DMS79 treated with DMSO at 0.1 percent for 48 hours (cell line): ENCODE data around the gene ATF7.
"Not testable (repeated sequence)": the region's sequence is repeated elsewhere in the genome, so short reads cannot be mapped to it uniquely, and the experiment has no call there.

Experiments used
- DNase-seq: peaks from one replicate; lab custom pipeline; 2025; lab: John Stamatoyannopoulos, UW

ATF7 gene

DNA sequence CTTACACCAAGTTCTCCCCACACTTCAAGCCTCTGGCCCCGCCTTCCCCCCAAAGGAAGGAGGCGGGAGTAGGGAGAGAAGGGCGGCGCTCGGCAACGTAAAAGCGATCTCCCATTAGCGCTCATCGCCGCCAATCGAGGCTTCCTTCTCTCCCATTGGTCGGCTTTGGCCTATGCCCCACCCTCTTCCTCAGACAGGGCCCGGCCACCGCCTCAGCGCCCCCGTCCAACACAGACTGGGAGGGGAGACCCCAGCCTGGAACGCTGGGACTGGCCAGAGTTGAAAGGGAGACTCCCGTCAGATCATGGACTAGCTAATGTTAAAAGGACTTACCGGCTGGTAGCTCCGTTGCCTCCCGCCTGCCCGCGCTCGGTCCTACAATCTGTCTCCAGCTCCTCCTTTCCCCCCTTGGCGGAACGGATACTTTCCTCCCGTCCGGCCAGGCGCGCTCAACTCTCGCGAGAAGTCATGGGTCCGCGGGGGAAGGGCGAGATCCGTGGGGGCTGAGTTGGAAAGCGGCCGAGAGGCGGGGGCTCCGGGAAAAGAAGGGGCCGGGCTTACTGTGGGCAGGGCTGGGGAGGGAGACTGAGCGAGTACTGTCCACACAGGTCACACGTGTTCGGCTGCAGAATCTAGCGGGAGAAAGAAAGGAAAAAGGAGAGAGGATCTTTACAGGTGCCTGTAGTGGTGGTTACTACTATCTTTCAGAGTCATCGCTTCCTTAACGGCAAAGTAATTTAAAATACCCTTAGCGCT, at the start of gene ATF7:
TSS of gene ATF7 (minus strand) at position 437 of the 756 bp plus-strand sequence. CDS start 25,382 bp downstream, outside the sequence.
- DNase-seq = peak; percentile 86

DNA sequence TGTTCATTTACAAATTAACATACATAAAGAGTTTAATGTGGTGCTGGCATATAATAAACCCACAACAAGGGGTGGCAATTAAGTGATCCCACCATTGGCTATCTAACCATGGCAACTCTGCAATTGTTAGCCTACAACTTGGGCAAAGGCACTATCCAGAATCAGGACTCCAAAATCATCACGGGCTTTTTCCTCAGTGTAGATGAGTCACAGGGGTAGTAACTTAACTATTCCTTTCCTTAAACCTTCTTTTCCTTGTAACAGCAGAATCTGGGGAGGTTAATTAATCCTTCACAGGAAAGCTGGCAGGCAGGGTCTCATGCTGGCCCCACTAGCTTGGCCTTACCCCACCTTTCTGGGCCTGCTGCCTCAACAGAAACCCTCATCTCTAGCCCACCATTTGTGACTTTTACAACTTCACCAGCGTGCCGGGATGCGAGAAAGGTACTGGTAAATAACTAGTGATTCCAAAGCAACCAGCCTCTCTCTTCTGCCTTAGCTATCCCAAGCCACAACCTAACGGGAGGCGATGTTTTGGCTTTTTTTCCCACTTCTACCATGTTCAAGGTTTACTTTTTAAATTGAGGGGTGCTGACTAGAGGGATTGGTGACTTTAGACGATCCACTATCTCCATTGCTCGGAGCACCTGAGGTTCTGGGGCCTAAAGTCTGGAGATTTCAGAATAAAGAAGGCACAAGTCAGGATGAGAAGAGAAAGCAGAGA, 49.0 kb upstream of the ATF7 start:
- DNase-seq = no peak

DNA sequence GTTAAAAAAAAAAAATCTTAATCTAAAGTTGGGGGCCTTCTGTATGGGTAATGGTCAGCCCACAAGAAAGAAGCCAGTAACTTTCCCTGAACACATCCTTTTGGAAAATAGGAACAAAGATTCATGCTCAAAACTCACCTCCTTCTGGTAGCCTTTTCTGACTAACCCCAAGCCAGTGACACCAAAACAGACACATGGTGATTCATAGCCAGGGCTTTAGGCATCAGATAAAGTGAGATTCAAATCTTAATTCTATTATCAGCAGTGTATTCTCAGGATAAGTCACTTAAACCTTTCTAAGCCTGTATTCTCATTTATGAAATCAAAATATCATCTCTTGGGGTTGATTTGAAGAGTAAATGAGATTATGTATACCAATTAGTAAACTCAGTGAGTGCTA, 44.8 kb upstream of the ATF7 start:
- DNase-seq = no peak

DNA sequence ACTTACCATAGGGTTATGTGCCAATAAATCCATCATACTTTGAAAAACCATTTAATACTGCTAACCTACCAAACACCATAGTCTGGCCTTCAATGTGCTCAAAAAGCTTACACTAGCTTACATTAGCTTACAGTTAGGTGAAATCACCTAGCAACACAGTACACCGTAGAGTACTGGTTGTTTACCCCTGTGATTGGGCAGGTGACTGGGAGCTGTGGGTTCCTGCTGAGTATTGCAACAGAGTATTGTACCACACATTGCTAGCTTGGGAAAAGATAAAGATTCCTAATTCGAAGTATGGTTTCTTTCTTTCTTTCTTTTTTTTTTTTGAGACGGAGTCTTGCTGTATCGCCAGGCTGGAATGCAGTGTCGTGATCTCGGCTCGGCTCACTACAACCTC, 44.1 kb upstream of the ATF7 start:
- no peak for DNase-seq

DNA sequence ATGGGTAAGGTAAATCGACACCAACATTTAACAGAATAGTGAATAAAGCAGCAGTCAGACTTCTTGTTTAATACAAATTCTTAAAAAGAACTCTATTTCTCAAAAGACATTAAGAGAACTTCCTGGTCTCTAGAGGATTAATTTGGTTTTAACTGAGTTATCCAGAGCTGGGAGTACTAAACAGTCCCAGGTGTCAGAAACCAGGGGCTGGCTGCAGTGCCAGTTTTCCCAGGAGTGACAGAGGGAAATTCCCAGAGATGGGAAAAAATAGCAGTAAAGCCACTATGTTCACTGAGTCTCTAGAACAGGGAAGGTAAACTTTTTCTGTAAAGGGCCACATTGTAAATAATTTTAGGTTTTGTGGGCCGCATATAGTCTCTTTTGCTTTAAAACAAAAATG, 40.9 kb upstream of the ATF7 start:
- no peak for DNase-seq

DNA sequence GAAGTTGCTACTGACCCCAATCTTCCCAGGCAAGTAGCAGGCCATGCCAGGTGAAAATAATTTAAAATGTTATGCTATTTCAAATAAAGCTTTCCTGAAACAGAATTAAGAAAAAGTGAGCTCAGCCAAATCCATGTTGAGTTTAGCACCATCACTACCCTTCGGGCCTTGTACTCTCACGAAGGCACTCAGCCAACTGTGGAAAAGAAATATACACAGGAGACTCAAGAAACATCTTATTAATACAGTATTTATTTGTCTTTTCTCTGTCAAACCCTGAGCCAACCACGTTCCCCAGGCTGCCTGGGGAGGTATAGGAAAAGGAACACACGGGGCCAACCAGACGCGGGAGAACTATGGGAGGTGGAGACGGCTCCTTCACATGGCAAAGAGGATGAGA, 38.8 kb upstream of the ATF7 start:
- no peak for DNase-seq

DNA sequence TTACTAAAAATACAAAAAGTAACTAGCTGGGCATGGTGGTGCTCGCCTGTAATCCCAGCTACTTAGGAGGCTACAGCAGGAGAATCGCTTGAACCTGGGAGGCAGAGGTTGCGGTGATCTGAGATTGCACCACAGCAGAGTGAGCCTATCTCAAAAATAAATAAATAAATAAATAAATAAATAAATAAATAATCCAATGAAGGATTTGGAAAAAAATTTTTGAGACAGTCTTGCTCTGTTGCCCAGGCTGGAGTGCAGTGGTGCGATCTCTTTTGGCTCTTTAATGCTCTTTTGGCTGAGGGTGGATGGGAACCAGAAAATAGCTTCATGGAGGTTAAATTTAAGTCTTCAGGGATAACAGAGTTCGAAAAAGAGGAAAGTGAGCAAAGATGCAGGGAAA, 38.0 kb upstream of the ATF7 start:
- DNase-seq = no peak

DNA sequence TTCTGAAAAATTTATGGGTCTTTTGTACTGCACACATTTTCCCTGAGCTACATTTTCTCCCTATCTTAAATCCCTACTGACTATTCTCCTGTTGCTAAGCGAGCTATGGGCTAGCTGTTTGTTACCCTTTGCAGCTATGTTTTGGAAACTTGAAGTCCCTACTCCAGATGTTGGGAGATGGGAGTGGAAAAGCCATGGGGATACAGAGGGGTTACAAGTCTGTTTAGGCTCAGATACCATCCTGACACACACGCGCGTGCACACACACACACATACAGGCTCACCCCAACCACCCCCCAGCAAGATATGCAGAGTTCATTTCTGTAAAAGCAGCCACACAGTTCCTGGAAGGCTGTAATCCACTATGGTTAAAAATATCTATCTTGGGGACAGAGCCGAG, 33.9 kb upstream of the ATF7 start:
- no peak for DNase-seq

DNA sequence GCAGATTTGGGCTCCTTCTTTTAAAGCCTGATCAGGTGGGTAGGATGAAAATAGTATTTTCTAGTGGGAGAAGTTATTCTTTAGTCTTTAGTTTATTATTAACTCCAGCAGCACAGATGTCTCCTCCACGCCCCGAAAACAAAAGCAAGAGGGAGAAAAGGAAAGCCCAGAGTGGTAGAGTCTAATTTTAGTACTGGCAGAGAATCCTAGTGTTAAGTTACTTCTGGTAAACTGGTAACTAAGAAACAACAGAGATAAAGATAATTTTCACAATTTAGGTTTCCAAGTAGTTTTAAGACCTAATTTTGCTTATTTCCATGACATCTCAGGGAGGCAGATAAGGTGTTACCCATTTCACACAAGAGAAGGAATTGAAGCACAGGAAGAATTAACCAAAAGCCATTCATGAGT, 33.4 kb upstream of the ATF7 start:
- no peak for DNase-seq

DNA sequence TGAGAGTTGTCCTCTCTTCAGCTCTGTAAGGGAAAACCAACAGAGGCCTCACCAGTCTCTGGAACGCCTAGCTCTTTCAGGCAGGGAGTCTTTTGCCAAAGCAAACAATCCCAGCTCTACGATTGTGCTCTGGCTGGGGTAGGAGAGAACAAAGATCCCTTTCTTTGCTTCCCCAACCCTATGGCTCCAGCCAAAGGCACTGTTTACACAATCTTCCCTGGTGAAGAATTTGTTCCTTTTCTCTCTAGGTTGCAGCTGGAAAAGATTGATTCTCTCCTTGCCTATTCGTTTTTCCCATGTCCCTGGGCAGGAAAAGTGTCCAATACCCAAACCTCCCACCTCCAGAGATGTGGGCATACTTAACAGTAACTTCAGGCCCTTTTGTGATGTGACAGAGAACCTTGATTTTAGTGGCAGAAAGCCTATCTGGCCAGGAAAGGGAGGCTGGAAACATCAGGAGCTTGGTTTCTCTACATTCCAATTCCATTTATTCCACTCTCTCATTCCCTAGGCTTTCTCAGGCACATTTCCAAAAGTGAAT, 32.9 kb upstream of the ATF7 start:
- DNase-seq = peak; percentile 1

DNA sequence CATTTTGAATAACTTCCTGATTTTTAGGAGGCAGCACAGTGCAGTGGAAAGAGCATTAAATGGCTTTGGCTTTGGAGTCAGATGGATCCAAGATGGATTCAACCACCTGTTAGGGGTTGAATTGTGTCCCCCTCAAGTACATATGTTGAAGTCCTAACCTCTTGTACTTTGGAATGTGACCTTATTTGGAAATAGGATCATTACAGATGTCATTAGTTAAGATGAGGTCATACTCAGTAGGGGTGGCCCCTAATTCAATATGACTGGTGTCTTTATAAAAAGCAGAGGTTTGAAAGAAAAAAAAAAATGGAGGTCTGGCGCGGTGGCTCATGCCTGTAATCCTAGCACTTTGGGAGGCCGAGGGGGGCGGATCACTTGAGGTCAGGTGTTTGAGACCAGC, 30.9 kb upstream of the ATF7 start:
- no peak for DNase-seq

DNA sequence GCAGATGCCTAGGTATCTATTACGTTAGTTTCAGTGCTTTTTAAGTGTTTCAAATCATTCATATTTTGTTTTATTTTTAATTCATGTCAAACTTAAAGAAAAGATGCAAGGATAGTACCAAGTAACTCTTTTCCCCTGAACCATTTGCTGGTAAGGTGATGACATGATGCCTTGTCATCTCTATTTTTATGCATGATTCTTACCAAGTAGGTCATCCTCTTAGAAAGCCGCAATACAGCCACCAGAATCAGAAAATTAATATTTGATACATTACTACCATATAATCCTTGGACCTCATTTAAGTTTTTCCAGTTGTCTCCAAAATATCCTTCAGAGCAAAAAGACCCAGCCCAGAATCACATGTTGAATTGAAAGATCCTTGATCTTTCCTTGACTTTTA, 27.4 kb upstream of the ATF7 start:
- DNase-seq = no peak

DNA sequence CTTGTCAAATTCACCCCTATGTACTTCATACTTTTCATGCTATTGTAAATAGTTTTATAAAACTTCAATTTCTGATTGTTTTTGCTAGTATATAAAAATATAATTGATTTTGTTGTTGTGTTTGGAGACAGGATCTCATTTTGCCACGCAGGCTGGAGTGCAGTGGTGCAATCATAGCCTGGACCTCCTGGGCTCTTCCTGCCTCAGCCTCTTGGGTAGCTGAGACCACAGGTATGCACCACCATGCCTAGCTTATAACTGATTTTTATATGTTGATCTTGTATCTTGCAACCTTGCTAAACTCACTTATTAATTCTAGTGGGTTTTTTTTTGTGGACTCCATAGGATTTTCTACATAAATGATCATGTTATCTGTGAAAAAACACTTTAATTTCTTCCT, 26.2 kb upstream of the ATF7 start:
- DNase-seq = no peak

DNA sequence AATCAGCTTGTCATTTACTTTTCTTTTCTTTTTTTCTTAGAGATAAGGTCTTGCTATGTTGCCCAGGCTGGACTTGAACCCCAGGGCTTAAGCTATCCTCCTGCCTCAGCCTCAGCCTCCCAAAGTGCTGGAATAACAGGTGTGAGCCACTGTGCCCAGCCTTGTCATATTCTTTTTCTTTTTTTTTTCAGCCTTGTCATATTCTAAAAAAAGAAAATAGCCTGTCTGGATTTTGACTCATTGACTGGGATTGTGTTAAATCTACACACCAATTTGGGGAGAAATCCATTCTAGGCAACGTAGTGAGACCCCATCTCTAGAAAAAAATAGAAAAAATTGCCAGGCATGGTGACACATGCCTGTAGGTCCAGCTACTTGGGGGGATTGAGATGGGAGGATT, 25.6 kb upstream of the ATF7 start:
- DNase-seq = no peak

DNA sequence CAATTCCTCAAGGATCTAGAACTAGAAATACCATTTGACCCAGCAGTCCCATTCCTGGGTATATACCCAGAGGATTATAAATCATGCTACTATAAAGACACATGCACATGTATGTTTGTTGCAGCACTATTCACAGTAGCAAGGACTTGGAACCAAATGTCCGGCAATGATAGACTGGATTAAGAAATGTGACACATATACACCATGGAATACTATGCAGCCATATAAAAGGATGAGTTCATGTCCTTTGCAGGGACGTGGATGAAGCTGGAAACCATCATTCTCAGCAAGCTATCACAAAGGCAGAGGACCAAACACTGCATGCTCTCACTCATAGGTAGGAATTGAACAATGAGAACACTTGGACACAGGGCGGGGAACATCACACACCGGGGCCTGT, 20.1 kb upstream of the ATF7 start:
- DNase-seq = not testable (repeated sequence)

DNA sequence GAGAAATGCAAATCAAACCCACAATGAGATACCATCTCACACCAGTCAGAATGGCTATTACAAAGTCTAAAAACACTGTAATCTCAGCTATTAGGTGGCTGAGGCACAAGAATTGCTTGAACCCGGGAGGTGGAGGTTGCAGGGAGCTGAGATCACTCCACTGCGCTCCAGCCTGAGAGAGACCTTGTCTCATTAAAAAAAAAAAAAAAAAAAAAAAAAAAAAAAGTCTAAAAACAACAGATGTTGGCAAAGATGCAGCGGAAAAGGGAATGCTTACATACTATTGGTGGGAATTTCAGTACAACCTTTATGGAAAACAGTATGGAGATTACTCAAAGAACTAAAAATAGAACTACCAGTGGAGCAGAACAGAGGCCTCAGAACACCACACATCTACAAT, 19.0 kb upstream of the ATF7 start:
- no peak for DNase-seq

DNA sequence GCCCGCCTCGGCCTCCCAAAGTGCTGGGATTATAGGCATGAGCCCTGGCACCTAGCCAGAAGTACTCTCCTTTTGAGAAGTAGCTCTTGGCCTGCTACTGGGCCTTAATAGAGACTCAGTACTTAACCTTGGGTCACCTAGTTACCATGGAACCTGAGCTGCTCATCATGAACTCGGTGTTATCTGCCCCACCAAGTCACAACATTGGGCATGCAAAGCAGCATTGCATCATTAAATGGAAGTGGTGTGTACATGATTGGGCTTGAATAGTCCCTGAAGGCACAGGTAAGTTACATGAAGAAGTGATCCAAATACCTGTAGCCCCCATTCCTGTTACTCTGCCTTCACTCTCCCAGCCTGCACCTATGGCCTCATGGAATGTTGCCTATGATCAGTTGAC, 18.0 kb upstream of the ATF7 start:
- no peak for DNase-seq

DNA sequence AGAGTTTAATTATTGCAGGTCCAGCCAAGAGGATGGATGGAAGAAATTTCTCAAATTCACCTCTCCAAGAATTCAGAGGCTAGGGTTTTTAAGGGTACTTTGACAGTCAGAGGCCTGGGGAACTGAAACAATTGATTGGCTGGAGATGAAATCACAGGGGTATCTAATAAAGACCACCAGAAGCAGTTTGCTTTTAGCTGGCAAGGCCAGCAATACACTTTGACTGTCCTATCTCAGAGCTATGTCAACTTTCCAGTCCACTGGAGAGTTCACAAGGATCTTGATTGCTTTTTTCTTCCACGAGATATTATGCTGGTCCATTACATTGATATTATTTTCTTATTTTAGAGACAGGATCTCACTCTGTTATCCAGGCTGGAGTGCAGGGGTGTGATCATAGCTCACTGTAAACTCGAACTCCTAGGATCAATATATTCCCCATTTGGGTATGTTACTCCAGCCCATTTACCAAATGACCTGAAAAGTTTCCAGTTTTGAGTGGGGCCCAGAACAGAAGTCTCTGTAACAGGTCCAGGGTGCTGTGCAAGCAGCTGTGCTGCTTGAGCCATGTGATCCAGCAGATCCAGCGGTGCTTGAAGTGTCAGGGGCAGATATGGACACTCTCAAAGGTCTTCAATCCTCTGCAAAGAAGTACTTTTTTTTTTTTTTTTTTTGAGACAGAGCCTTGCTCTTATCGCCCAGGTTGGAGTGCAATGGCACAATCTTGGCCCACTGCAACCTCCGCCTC, 17.2 kb upstream of the ATF7 start:
- DNase-seq = no peak

DNA sequence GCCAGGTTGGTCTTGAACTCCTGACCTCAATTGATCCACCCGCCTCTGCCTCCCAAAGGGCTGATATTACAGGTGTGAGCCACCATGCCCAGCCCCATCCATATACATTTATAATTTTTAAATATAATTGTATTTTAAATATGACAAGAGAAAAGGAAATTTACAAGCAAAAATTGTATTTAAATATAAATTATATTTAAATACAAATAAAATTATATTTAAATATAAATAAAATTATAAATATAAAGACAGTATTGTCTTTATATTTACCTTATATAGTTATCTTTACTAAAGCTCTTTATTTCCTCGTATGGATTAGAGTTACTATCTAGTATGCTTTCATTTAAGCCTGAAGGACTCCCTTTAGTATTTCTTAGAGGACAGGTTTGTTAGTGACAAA, 11.9 kb upstream of the ATF7 start:
- DNase-seq = no peak

DNA sequence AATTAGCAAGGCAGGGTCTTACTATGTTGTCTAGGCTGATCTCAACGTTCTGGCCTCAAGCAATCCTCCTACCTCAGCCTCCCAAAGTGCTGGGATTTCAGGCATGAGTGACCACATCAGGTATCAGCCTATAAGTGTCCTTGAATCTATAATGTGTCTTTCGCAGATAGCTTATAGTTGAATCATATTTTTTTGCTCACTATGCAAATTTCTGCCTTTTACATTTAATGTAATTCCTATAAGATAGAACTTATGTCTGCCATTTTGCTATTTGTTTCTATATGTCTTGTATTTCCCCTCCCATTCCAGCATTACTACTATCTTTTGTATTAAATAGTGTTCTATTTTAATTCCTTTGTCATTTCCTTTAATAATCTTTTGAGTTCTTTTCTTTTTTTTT, 10.5 kb upstream of the ATF7 start:
- no peak for DNase-seq

DNA sequence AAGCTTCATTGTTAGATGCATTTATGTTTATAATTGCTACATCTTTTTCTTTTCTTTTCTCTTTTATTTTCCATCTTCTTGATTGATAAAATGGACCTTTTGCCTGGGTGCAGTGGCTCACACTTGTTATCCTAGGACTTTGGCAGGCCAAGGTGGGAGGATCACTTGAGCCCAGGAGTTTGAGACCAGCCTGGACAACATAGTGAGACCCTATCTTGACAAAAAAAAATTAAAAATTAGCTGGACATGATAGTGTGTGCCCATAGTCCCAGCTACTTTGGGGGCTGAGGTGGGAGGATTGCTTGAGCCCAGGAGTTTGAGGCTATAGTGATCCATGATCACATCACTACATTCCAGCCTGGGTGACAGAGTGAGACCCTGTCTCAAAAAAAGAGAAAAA, 9.5 kb upstream of the ATF7 start:
- not testable (repeated sequence) for DNase-seq

DNA sequence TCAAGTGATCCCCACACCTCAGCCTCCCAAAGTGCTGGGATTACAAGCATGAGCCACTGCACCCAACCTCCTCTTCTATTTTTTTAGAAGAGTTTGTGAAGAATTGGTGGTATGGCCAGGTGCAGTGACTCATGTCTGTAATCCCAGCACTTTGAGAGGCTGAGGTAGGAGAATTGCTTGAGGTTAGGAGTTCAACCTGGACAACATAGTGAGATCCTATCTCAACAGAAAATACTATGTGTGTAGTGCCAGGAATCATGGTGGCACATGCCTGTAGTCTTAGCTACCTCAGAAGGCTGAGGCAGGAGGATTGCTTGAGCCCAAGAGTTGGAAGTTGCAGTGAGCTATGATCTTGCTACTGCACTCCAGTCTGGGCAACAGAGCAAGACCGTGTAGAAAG, 5.5 kb upstream of the ATF7 start:
- no peak for DNase-seq

DNA sequence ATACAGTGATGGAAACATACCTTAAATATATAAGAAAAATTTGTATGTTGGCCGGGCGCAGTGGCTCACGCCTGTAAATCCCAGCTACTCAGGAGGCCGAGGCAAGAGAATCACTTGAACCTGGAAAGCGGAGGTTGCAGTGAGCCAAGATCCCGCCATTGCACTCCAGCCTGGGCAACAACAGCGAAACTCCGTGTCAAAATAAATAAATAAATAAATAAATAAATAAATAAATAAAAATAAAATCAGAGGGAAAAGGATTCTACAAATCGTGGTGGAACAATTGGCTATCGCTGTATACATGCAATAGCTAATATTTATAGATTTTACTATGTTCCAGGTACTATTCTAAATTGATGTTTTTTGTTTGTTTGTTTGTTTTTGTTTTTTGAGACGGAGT, 1.7 kb upstream of the ATF7 start:
- no peak for DNase-seq
